HG02973 (cell line): Measurements from ENCODE around the gene BABAM2.

Experiments used
- ATAC-seq: cut with Tn5 transposase; IDR thresholded peaks from one replicate; pipeline ENCODE4 v1.9.1; 2021; ENCODE audit warnings: moderate library complexity; ENCODE audit not compliant: unreplicated experiment

BABAM2 gene

GRCh38 chr2:28181801-28182200 is 291.3 kb downstream of the BABAM2 start:
- ATAC-seq, result no peak

GRCh38 chr2:28182348-28182747 is 291.8 kb downstream of the BABAM2 start:
- ATAC-seq, result no peak

DNA sequence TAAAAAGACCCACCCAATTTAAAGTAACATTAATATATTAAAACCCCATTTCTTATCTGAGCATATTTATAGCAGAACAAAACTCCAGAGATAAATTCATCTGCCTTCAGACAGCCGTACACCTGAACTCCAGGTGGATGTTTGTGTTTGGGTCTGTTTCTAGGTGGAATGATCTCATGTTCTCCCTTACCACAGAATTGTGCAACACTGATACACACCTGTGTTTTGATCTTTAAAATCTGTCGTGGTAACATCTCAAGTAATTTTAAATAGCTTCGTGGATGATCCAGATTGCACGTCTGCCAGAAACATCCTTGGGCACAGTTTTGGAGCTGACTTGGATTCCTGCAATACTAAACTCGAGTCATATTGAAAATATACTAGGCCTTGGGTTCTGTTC is 294.6 kb downstream of the BABAM2 start:
- no peak for ATAC-seq

- no peak for ATAC-seq
These were observed 295.4 kb downstream of the BABAM2 start for GRCh38 chr2:28185891-28186290.

DNA sequence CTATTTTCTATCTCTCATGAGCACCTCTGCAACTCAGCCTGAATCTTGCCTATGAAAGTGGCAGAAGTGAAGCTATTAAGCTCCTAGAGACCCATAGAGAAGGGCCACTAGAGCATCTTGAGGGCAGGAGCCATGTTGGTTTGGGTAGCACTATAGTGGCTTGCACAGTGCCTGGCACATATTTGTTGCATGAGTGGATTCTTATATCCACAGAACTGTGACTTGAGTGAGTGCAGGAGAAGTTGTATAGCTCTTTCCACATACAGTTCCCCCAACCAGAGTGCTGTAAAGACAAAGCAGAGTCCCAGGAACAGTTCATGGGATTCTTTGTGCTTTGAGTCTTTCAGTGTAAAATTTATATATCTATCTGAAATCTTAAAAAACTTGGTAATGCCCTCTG is 296.7 kb downstream of the BABAM2 start:
- no peak for ATAC-seq

DNA sequence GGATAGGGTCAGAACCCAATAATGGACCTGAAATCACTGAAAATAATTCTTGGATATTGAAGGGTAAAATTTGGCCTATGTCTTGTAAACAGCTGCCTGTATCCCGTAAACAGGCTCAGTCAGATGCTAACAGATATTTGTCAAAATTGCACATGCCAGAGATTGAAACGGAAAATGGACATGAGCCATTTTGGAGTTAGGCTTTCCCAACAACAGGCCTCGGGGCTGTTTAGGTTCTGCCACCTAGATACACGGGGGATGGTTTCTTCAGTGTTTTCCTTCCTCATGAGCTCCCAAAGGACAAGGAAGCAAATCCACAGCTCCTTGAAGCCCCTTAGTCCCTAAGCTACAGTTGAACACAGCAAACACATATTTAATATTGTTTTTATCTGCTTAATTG is 297.9 kb downstream of the BABAM2 start:
- ATAC-seq, result no peak

DNA sequence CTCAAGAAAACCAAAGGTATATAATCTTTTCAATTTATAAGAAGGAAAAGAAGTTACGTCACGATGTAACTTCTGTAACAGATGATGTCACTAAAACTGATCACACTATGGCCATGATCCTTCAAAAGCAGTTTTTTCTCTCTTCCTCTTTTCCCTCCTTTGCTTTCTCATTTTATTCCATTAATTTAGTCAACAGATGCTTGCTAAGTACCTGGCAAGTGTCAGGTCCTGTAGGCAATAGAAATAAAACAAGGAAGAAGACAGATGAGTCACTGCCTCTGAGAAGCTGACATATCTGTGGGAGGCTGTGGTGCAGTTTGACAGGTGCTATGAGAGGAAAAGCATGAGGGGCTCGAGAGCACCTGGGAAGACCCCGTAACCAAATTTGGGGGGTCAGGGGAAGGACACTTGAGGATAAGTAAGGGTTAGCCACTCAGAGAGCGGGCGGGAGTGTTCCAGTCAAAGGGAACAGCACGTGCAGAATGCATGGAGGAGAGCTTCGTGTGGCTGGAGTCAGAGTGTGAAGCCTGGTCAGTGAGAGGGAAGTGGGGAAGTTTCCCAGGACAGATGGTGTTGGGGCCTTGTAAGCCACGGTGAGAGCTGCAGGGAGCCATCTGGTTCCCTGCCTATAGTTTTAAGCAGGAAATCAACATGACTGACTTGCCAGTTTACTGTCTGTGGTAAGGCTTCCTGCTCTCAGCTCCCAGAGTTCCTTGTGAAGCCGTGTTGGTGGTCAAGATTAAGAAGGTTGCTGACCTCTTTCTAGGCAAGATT is 303.3 kb downstream of the BABAM2 start:
- no peak for ATAC-seq

DNA sequence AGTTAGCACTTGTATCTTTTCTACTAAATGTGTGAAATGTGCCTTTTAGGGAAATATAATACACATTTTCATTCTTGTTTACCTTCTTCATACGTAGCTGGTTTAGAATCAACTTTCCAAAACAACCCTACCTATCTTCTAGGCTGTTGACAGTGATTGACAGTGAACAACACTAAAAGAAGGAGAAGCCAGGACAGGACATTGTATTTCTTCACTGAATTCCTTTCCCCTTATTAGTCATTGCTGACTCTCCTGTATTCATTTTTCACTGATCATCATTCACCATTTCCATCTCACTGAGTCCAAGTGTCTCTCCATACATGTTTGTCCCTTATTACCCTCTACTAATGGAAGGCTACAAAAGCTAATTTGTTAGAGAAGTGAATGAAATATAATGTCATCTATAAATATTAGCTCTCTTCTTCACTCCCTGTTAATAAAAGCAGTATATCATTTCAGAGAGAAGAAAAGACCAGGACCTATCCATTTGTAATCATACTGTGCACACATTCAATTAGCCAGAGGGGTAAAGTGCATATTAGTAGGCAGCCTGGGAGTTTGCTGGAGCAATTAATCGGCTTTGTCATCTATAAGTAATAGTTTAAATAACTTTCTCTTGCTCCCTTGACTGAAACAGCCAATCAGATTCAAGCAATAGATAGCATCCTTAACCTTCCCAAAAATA is 309.6 kb downstream of the BABAM2 start:
- ATAC-seq, result no peak

DNA sequence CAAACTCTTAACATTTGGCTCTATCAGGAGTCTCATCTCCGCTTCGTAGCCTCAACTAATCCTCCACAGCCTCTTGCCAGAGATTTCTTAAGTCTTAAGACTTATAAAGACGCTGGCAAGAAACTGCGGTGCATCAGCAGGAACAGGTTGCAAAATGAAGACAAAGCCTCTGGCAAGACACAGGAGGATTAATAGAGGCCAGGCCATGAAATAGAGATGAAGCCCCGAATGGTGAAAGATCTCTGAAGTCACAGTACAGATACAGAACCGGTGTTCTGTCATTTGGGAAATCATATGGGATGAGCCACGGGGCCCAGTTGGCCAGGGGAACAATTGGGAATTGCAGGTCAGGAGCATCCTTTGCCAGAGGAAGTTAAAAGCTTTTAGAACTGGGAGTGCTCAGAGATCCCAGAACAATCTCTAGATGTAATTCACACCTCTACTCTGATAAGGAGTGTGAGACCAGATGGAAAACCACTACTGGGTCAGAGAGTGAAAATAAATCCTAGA is 311.2 kb downstream of the BABAM2 start:
- no peak for ATAC-seq

DNA sequence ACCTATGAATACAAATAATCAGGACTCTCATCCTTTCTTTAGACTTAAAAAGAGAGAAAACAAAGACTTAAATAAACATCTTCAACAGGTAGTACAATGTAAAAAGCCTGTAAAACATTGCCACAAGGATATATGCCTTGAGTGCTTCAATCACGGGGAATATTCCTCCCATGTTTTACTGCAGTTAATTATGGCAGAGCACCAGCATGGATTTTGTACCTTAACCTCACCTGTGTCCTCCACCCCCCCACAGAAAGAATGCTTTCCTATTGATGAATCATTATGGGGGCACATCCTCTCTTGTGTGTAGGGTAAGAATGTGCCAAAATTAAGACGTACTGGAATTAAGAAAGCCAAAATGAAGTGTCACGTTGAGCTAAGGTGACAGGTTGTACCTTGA is 312.2 kb downstream of the BABAM2 start:
- ATAC-seq, result no peak

- ATAC-seq, result no peak
These were observed 316.2 kb downstream of the BABAM2 start for GRCh38 chr2:28206762-28207161.

- ATAC-seq, result no peak
These were observed 318.7 kb downstream of the BABAM2 start for GRCh38 chr2:28209261-28209691.

- no peak for ATAC-seq
These were observed 319.3 kb downstream of the BABAM2 start for GRCh38 chr2:28209864-28210263.

DNA sequence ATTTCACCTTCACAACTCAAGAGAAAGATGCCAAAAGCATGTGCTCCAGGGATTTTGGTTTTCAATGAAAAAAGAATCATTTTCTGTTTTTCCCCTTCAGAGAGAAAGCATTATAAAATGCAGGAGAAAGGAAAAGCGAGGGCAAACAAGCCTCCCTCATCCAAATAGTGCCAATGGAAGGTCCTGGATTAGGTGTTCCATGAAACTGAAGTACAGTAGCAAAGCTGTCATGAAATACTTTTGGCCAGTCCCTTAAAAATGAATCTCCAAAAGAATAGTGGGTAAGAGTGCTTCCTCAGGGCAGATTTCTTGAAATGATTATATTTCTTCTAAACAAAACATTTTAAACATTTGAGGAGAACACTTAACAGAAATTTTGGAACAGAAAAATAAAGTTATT is 320.0 kb downstream of the BABAM2 start:
- no peak for ATAC-seq

GRCh38 chr2:28216331-28216730 is 325.8 kb downstream of the BABAM2 start:
- no peak for ATAC-seq

- ATAC-seq, result no peak
These were observed 326.7 kb downstream of the BABAM2 start for GRCh38 chr2:28217042-28217740.

DNA sequence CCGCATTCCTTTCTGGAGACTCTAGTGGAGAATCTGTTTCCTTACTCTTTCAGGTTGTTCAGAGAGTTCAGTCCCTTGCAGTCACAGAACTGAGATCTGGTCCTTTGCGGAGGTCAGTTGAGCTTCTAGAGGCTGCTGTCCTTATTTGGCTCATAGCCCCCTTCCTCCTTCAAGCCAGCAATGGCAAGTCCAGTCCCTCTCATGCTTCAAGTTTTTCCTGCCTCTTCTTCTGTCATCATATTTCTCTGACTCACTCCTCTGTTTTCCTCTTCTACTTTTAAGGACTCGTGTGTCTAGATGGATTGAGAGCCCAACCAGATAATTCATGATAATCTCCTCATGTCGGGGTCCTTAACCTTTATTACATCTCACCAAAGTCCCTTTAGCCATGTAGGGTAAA is 328.6 kb downstream of the BABAM2 start:
- ATAC-seq, result no peak

DNA sequence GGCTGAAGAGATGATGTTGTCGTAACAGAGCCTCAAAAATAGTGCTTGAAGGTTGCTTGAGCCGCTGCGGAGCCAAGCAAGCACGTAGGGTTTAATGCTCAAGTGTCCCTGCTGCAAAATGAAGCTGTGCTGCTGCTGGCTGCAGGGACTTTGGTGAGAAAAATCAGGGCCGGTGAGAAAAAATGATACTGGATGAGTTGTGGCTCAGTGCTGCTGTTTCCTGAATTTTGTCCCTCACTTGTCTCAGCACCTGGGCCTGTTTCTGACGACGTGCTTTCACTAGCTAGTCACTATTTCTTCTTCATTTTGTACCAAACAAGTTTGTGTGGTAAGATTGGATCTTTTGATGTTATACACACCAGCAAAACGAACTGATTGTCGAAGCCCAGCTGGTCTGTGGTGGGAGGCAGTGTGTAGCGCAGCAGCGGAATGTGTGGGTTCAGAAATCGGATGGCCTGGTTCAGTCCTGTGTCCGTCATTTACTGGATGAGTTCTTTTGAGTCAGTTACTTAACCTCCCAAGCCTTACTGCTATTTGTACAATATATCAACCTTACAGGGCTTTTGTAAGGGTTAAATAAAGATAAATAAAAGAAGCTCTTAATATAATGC is 329.3 kb downstream of the BABAM2 start:
- ATAC-seq, result no peak

- no peak for ATAC-seq
These were observed 334.3 kb downstream of the BABAM2 start for GRCh38 chr2:28224648-28225472.

DNA sequence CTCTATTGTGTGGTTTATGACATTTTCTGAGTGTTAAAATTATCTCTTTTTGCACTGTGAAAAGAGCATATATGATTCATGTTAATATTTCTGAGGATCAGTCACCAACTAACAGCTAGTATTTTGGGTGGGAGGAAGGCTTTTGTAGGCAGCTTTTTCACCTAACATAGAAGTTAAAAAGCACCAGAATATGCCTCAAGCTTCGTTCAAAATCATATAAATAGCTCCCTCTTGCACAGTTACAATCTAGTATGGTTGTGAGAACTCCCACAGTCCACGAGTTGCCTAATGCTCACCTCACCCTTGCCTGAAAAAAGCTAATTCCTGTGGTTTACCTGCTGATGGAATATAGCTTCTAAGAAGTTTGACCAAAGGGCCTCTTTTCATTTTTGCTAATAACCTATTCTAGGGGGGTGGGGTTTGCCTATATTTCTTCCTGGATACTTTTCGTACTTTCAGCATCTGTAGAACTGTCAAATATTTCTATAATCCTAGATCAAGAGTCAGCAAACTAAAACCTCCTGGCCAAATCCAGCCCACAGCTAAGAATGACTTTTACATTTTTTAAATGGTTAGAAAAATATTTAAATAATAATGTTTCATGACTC is 335.0 kb downstream of the BABAM2 start:
- no peak for ATAC-seq
